GM23338 (cell line): ENCODE results near the gene LANCL1. TPM values are rescaled to one million over a fixed set of nuclear protein-coding genes. Genes with fewer than 3 reads are reported as not detected.

Experiments used
- ATAC-seq: fragments of 200-7000 bp; cut with Tn5 transposase; 3 replicates; pipeline ENCODE4 v1.9.1; 2020
- DNase-seq: peaks from one replicate; pipeline ENCODE4 v3.0.0-alpha.2; 2015; ENCODE audit warnings: low spot score
- H2AFZ ChIP-seq: fragments of 200-600 bp; sonication (generic); 2 replicates; pipeline ENCODE4 v1.8.0; 2016; ENCODE audit warnings: antibody characterized with exemption, mild to moderate bottlenecking, moderate library complexity
- H3F3A ChIP-seq: fragments of 200-600 bp; sonication (generic); replicated peaks from 2 replicates; pipeline ENCODE4 v1.8.0; 2017; ENCODE audit warnings: antibody characterized with exemption, mixed run types, low read depth
- H3K27ac ChIP-seq: fragments of 200-600 bp; sonication (generic); 2 replicates; pipeline ENCODE4 v1.6.1; 2016; ENCODE audit warnings: low read depth
- H3K27me3 ChIP-seq: fragments of 200-600 bp; sonication (generic); 2 replicates; pipeline ENCODE4 v1.8.0; 2016; ENCODE audit warnings: mild to moderate bottlenecking, mixed run types, moderate library complexity; ENCODE audit not compliant: insufficient read depth
- H3K36me3 ChIP-seq: fragments of 200-600 bp; sonication (generic); 2 replicates; pipeline ENCODE4 v1.8.0; 2016; ENCODE audit warnings: mild to moderate bottlenecking; ENCODE audit not compliant: insufficient read depth
- H3K4me1 ChIP-seq: fragments of 200-600 bp; sonication (generic); 2 replicates; pipeline ENCODE4 v1.8.0; 2016; ENCODE audit warnings: mild to moderate bottlenecking, moderate library complexity; ENCODE audit not compliant: insufficient read depth
- H3K4me2 ChIP-seq: fragments of 200-600 bp; sonication (generic); 2 replicates; pipeline ENCODE4 v1.7.1; 2017; ENCODE audit warnings: mixed run types
- H3K4me3 ChIP-seq: fragments of 200-600 bp; sonication (generic); 2 replicates; pipeline ENCODE4 v1.6.1; 2016; ENCODE audit warnings: mixed run types
- H3K79me2 ChIP-seq: fragments of 200-600 bp; sonication (generic); replicated peaks from 2 replicates; pipeline ENCODE4 v1.8.0; 2017; ENCODE audit warnings: mild to moderate bottlenecking; ENCODE audit not compliant: insufficient read depth
- H3K9me2 ChIP-seq: fragments of 200-600 bp; sonication (generic); 2 replicates; pipeline ENCODE4 v1.8.0; 2017; ENCODE audit not compliant: insufficient read depth
- H4K20me1 ChIP-seq: fragments of 200-600 bp; sonication (generic); replicated peaks from 2 replicates; pipeline ENCODE4 v1.8.0; 2017; ENCODE audit warnings: mild to moderate bottlenecking; ENCODE audit not compliant: insufficient read depth
- H3K27ac Mint-ChIP-seq: 2 replicates; pipeline ENCODE4 v1.8.0; 2020; ENCODE audit warnings: inconsistent platforms, mild to moderate bottlenecking, moderate library complexity, mixed read lengths
- H3K27me3 Mint-ChIP-seq: 3 replicates; pipeline ENCODE4 v1.8.0; 2022; ENCODE audit warnings: low read depth, mild to moderate bottlenecking, moderate library complexity, mixed read lengths, inconsistent platforms; ENCODE audit not compliant: insufficient read depth, poor library complexity
- H3K36me3 Mint-ChIP-seq: 3 replicates; pipeline ENCODE4 v1.8.0; 2021; ENCODE audit warnings: low read depth, mild to moderate bottlenecking, inconsistent platforms, moderate library complexity, mixed read lengths
- H3K4me1 Mint-ChIP-seq: 3 replicates; pipeline ENCODE4 v1.8.0; 2020; ENCODE audit warnings: mild to moderate bottlenecking, inconsistent platforms, mixed read lengths
- H3K4me3 Mint-ChIP-seq: 3 replicates; pipeline ENCODE4 v1.8.0; 2021; ENCODE audit warnings: moderate library complexity, mild to moderate bottlenecking, inconsistent platforms, mixed read lengths
- H3K9me3 Mint-ChIP-seq: 3 replicates; pipeline ENCODE4 v1.8.0; 2020; ENCODE audit warnings: moderate library complexity, mild to moderate bottlenecking, inconsistent platforms, mixed read lengths
- CREB1 ChIP-seq: fragments of 250-450 bp; sonication (Bioruptor Pico); IDR thresholded peaks from 2 replicates; pipeline ENCODE4 v1.5.0; 2020; ENCODE audit warnings: low read depth, mild to moderate bottlenecking, moderate library complexity
- CTCF ChIP-seq, 2 experiments: fragments of 200-600 bp in 1 of 2; sonication (generic) in 1 of 2; conservative IDR thresholded peaks; 2 replicates each; pipeline versions ENCODE4 v1.5.1 to v1.6.1; 2016 to 2017; ENCODE audit warnings: antibody characterized with exemption in 2 of 2, low read depth in 2 of 2, mild to moderate bottlenecking in 2 of 2, moderate library complexity in 1 of 2
- ETS1 ChIP-seq: IDR thresholded peaks from 2 replicates; pipeline ENCODE4 v1.6.1; 2016; ENCODE audit warnings: antibody characterized with exemption
- EZH2 ChIP-seq: fragments of 200-600 bp; sonication (generic); IDR thresholded peaks from one replicate; pipeline ENCODE4 v1.8.0; 2017; ENCODE audit warnings: antibody characterized with exemption, mild to moderate bottlenecking, low read depth; ENCODE audit not compliant: unreplicated experiment
- EZH2phosphoT487 ChIP-seq: fragments of 200-600 bp; sonication (generic); IDR thresholded peaks from one replicate; pipeline ENCODE4 v1.8.1; 2018; ENCODE audit warnings: antibody characterized with exemption; ENCODE audit not compliant: unreplicated experiment
- JUNB ChIP-seq: IDR thresholded peaks from one replicate; pipeline ENCODE4 v1.6.1; 2016; ENCODE audit warnings: antibody characterized with exemption; ENCODE audit not compliant: unreplicated experiment
- NANOG ChIP-seq: IDR thresholded peaks from 2 replicates; pipeline ENCODE4 v1.6.1; 2016; ENCODE audit warnings: antibody characterized with exemption, borderline replicate concordance
- REST ChIP-seq: IDR thresholded peaks from one replicate; pipeline ENCODE4 v1.6.1; 2018; ENCODE audit warnings: antibody characterized with exemption; ENCODE audit not compliant: unreplicated experiment
- STAT1 ChIP-seq: IDR thresholded peaks from one replicate; pipeline ENCODE4 v1.6.1; 2016; ENCODE audit warnings: antibody characterized with exemption; ENCODE audit not compliant: unreplicated experiment
- ZNF331 ChIP-seq: fragments of 250-450 bp; sonication (Bioruptor Pico); IDR thresholded peaks from 2 replicates; pipeline ENCODE4 v1.5.0; 2020; ENCODE audit warnings: low read depth, mild to moderate bottlenecking, moderate library complexity
- polyA plus RNA-seq: library from polyadenylated mRNA; unstranded; fragments of >200 nt; fragmentation: Nextera tagmentation; extraction: Ambion mirVana; gene quantifications from 2 replicates; pipeline ENCODE4 v1.2.1, GENCODE V29; 2016
- total RNA-seq: library from RNA; depleted of rRNA; stranded (reverse); fragments of >200 nt; shearing (Covaris generic); gene quantifications from 2 replicates; pipeline ENCODE4 v1.2.3, GENCODE V29; 2014

The LANCL1 gene
- total and polyA plus RNA-seq, 2 experiments from 2014 or later: 13.4 to 36.8 TPM

GRCh38 chr2:210477496-210477895 lies 937 bp upstream of the LANCL1 start:
- peak; percentile 71 for DNase-seq
- H3K4me1 Mint-ChIP-seq: peaks cover 32% of the 10 kb centered on the region
- Histone ChIP-seq H3F3A (no peaks in the 10 kb centered on the region), H3K4me2 (peak overlapping the region; percentile 74), H4K20me1 (no peaks in the 10 kb centered on the region), H3K36me3 (no peaks in the 10 kb centered on the region), H3K9me2 (no peaks in the 10 kb centered on the region), H3K27me3 (no peaks in the 10 kb centered on the region), H3K27ac (no peak overlapping the region; the same call in 1 of the 2 replicates), H3K79me2 (peaks cover 3% of the 10 kb centered on the region; the same call in 1 of the 2 replicates), H2AFZ (peak overlapping the region; percentile 44), H3K4me3 (peak overlapping the region; percentile 63), H3K4me1 (peaks cover 29% of the 10 kb centered on the region)
- no peaks in the 10 kb centered on the region; the same call in 2 of the 3 replicates for H3K9me3 Mint-ChIP-seq
- peak overlapping the region; percentile 66 for H3K27ac Mint-ChIP-seq
- H3K4me3 Mint-ChIP-seq: peak overlapping the region; percentile 97
- TF ChIP-seq CTCF (conservative IDR thresholded peaks at IDR 0.05; ENCODE audit: low read depth in 2 of 2) (no peak), ZNF331 (CRISPR knock-in tag) (no peak)
- peak; percentile 57 for ATAC-seq
- H3K27me3 Mint-ChIP-seq: peaks cover 6% of the 10 kb centered on the region
- peaks cover 2% of the 10 kb centered on the region; the same call in 1 of the 3 replicates for H3K36me3 Mint-ChIP-seq

- Histone ChIP-seq H3F3A (no peaks in the 10 kb centered on the region), H3K9me2 (no peaks in the 10 kb centered on the region), H3K36me3 (peaks cover 10% of the 10 kb centered on the region; the same call in 1 of the 2 replicates), H3K79me2 (peaks cover 3% of the 10 kb centered on the region; the same call in 1 of the 2 replicates), H3K4me1 (peaks cover 16% of the 10 kb centered on the region), H3K27ac (no peak overlapping the region), H3K27me3 (no peaks in the 10 kb centered on the region), H4K20me1 (no peaks in the 10 kb centered on the region), H3K4me2 (peak overlapping the region; percentile 74), H2AFZ (no peak overlapping the region; the same call in 1 of the 2 replicates), H3K4me3 (peak overlapping the region; percentile 63)
- Mint-ChIP-seq H3K4me1 (peaks cover 15% of the 10 kb centered on the region), H3K27me3 (peaks cover 3% of the 10 kb centered on the region), H3K9me3 (no peaks in the 10 kb centered on the region; the same call in 2 of the 3 replicates), H3K27ac (0 out of 2 replicates have a peak overlapping the region, but pooled peaks have one; percentile 27), H3K4me3 (peak overlapping the region; percentile 97), H3K36me3 (peaks cover 15% of the 10 kb centered on the region; the same call in 2 of the 3 replicates)
- DNase-seq: no peak
- ATAC-seq: no peak
- TF ChIP-seq NANOG: no peak
- TF ChIP-seq STAT1: no peak
- TF ChIP-seq CTCF (conservative IDR thresholded peaks at IDR 0.05; ENCODE audit: low read depth in 2 of 2): no peak
- TF ChIP-seq ETS1: no peak
- no peak for TF ChIP-seq REST
- no peak for TF ChIP-seq EZH2phosphoT487
- TF ChIP-seq JUNB: no peak
- no peak for TF ChIP-seq EZH2
- no peak for TF ChIP-seq CREB1 (CRISPR knock-in tag)
- TF ChIP-seq ZNF331 (CRISPR knock-in tag): no peak
Measured at GRCh38 chr2:210475706-210476105, 853 bp downstream of the LANCL1 start.
